HepG2 (cell line): ENCODE measurements around the gene ARVCF. TPM values are rescaled to one million over a fixed set of nuclear protein-coding genes. Genes with fewer than 3 reads are reported as not detected.

Source experiments
- ARID2 ChIP-seq: sonication (generic); formaldehyde crosslinking; IDR thresholded peaks from 2 replicates; pipeline ENCODE4 v1.8.1; 2022; ENCODE audit warnings: mild to moderate bottlenecking, missing genetic modification reagents, borderline replicate concordance
- ATF2 ChIP-seq: sonication (generic); formaldehyde crosslinking; IDR thresholded peaks from 2 replicates; pipeline ENCODE4 v1.4.0; 2020; ENCODE audit warnings: missing genetic modification reagents
- CEBPZ ChIP-seq: IDR thresholded peaks from 2 replicates; pipeline ENCODE4 v1.6.1; 2012; ENCODE audit warnings: low read length, improper control_type of control experiment
- GATAD1 ChIP-seq: IDR thresholded peaks from 2 replicates; pipeline ENCODE4 v1.6.1; 2016; ENCODE audit warnings: missing genetic modification reagents, missing compliant biosample characterization
- HHEX ChIP-seq: IDR thresholded peaks from 2 replicates; pipeline ENCODE4 v1.6.1; 2016; ENCODE audit warnings: control low read depth
- KDM5A ChIP-seq: fragments of 200-600 bp; sonication (generic); IDR thresholded peaks from 2 replicates; pipeline ENCODE4 v1.7.0; 2018; ENCODE audit warnings: antibody characterized with exemption, mild to moderate bottlenecking, low read length, borderline replicate concordance
- KDM5B ChIP-seq: sonication (generic); formaldehyde crosslinking; IDR thresholded peaks from 2 replicates; pipeline ENCODE4 v1.4.0; 2020; ENCODE audit warnings: missing genetic modification reagents, mild to moderate bottlenecking, borderline replicate concordance
- KLF13 ChIP-seq: sonication (generic); formaldehyde crosslinking; IDR thresholded peaks from 2 replicates; pipeline ENCODE4 v1.4.0; 2020; ENCODE audit warnings: mild to moderate bottlenecking, missing genetic modification reagents
- NKX3-1 ChIP-seq: sonication (generic); formaldehyde crosslinking; IDR thresholded peaks from 2 replicates; pipeline ENCODE4 v1.5.0; 2020; ENCODE audit warnings: missing genetic modification reagents
- NR2F1 ChIP-seq, 2 experiments: fragments of 450-650 bp in 1 of 2; formaldehyde crosslinking in 1 of 2; IDR thresholded peaks; 2 replicates each; pipeline versions ENCODE4 v1.5.0 to v1.6.1; 2016 to 2020; ENCODE audit warnings: mild to moderate bottlenecking in 1 of 2, missing compliant biosample characterization in 1 of 2, missing genetic modification reagents in 1 of 2, moderate library complexity in 1 of 2
- PCBP1 ChIP-seq: fragments of 200-400 bp; formaldehyde crosslinking; IDR thresholded peaks from 2 replicates; pipeline ENCODE4 v1.6.1; 2017; ENCODE audit warnings: mild to moderate bottlenecking, low read depth, low read length, borderline replicate concordance
- PHF8 ChIP-seq: sonication (generic); formaldehyde crosslinking; IDR thresholded peaks from 2 replicates; pipeline ENCODE4 v1.5.0; 2020; ENCODE audit warnings: missing genetic modification reagents
- PLRG1 ChIP-seq: fragments of 450-650 bp; conservative IDR thresholded peaks from 2 replicates; pipeline ENCODE4 v1.6.1; 2016
- POLR2G ChIP-seq: fragments of 200-400 bp; formaldehyde crosslinking; IDR thresholded peaks from 2 replicates; pipeline ENCODE4 v1.6.1; 2018; ENCODE audit warnings: mild to moderate bottlenecking, low read depth, low read length, moderate library complexity
- SUZ12 ChIP-seq: fragments of 150-350 bp; IDR thresholded peaks from 2 replicates; pipeline ENCODE4 v1.6.1; 2014; ENCODE audit warnings: low read depth, low read length
- ZFP90 ChIP-seq: sonication (generic); formaldehyde crosslinking; IDR thresholded peaks from 2 replicates; pipeline ENCODE4 v1.8.0; 2022; ENCODE audit warnings: missing genetic modification reagents, mild to moderate bottlenecking, inconsistent platforms, borderline replicate concordance
- ZNF160 ChIP-seq: sonication (generic); formaldehyde crosslinking; IDR thresholded peaks from 2 replicates; pipeline ENCODE4 v1.8.0; 2022; ENCODE audit warnings: mild to moderate bottlenecking, inconsistent platforms, missing genetic modification reagents
- ZNF800 ChIP-seq: sonication (generic); formaldehyde crosslinking; IDR thresholded peaks from 2 replicates; pipeline ENCODE4 v1.4.0; 2020; ENCODE audit warnings: missing genetic modification reagents
- polyA plus RNA-seq, 8 experiments: library from polyadenylated mRNA; depleted of rRNA in 3 of 8; stranded (reverse) in 7 of 8; unstranded in 1 of 8; fragments of >200 nt; fragmentation: Illumina TruSeq in 4 of 8; extraction: Trizol in 4 of 8; gene quantifications; 2 replicates each; pipeline versions ENCODE4 v1.2.1 to v1.2.3, GENCODE V29; 2011 to 2016; ENCODE audit warnings: low read depth in 4 of 8, missing spikeins in 1 of 8, mixed read lengths in 1 of 8; ENCODE audit not compliant: insufficient read depth in 1 of 8
- total RNA-seq, 5 experiments: library from RNA; depleted of rRNA; stranded (reverse); fragments of >200 nt; fragmentation: Illumina TruSeq; extraction: Trizol; gene quantifications; 2 replicates each; pipeline ENCODE4 v1.2.3, GENCODE V29; 2016; ENCODE audit warnings: low read depth in 1 of 5
- TF ChIP-seq, protein P1 (sequence below): sonication (generic); formaldehyde crosslinking; conservative IDR thresholded peaks from 2 replicates; pipeline ENCODE4 v1.8.0; 2022; ENCODE audit warnings: low read depth, missing genetic modification reagents
- TF ChIP-seq, protein P2 (sequence below): sonication (generic); formaldehyde crosslinking; IDR thresholded peaks from 2 replicates; pipeline ENCODE4 v1.8.1; 2023; ENCODE audit warnings: mild to moderate bottlenecking, missing genetic modification reagents

Gene ARVCF
- total and polyA plus RNA-seq, 2 of the 13 experiments (the other 11 are each of a cell fraction or from before 2014, with no cell fraction given), result 16.4 to 17.7 TPM

GRCh38 chr22:19959587-19960490, 56.8 kb downstream of the ARVCF start (continued):
- TF ChIP-seq ZNF800 (CRISPR knock-in tag) (no peak), PHF8 (peak; percentile 57), GATAD1 (CRISPR knock-in tag) (peak; percentile 44), NKX3-1 (no peak), ZFP90 (CRISPR knock-in tag) (no peak; the same call in 1 of the 2 replicates), ARID2 (0 out of 2 replicates have a peak, but pooled peaks have one; percentile 30), HHEX (CRISPR knock-in tag) (no peak), NR2F1 (CRISPR knock-in tag; IDR thresholded peaks at IDR 0.05) (peak; percentile 75 to 87; a peak in 3 of 4 replicates), SUZ12 (no peak), POLR2G (peak; percentile 83), PCBP1 (0 out of 2 replicates have a peak, but pooled peaks have one; percentile 74), KDM5A (no peak), ZNF160 (CRISPR knock-in tag) (peak; percentile 64; the same call in 1 of the 2 replicates), KLF13 (CRISPR knock-in tag) (no peak), CEBPZ (no peak), ATF2 (CRISPR knock-in tag) (no peak; the same call in 1 of the 2 replicates), PLRG1 (no peak), KDM5B (peak; percentile 63; the same call in 1 of the 2 replicates)
- TF ChIP-seq, protein P1, sequence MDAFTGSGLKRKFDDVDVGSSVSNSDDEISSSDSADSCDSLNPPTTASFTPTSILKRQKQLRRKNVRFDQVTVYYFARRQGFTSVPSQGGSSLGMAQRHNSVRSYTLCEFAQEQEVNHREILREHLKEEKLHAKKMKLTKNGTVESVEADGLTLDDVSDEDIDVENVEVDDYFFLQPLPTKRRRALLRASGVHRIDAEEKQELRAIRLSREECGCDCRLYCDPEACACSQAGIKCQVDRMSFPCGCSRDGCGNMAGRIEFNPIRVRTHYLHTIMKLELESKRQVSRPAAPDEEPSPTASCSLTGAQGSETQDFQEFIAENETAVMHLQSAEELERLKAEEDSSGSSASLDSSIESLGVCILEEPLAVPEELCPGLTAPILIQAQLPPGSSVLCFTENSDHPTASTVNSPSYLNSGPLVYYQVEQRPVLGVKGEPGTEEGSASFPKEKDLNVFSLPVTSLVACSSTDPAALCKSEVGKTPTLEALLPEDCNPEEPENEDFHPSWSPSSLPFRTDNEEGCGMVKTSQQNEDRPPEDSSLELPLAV (CRISPR knock-in tag), result no peak
- TF ChIP-seq, protein P2, sequence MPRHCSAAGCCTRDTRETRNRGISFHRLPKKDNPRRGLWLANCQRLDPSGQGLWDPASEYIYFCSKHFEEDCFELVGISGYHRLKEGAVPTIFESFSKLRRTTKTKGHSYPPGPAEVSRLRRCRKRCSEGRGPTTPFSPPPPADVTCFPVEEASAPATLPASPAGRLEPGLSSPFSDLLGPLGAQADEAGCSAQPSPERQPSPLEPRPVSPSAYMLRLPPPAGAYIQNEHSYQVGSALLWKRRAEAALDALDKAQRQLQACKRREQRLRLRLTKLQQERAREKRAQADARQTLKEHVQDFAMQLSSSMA, result no peak
